Measurements from ENCODE around the gene C17orf75.
"Not testable (repeated sequence)": the region's sequence is repeated elsewhere in the genome, so short reads cannot be mapped to it uniquely, and the experiment has no call there.

Gene C17orf75

GRCh38 chr17:32331243-32332040 is 10.5 kb downstream of the C17orf75 start:
- Mint-ChIP-seq H3K4me1 (ENCODE audit: low read depth) (peaks cover 46% of the 10 kb centered on the region), H3K27ac (peak overlapping the region; percentile 90), H3K36me3 (ENCODE audit: low read depth) (peaks cover 11% of the 10 kb centered on the region), H3K27me3 (no peaks in the 10 kb centered on the region), H3K4me3 (peak overlapping the region; percentile 46), H3K9me3 (no peaks in the 10 kb centered on the region)
- intact Hi-C loops (cut with micrococcal nuclease) = no loop called here

DNA sequence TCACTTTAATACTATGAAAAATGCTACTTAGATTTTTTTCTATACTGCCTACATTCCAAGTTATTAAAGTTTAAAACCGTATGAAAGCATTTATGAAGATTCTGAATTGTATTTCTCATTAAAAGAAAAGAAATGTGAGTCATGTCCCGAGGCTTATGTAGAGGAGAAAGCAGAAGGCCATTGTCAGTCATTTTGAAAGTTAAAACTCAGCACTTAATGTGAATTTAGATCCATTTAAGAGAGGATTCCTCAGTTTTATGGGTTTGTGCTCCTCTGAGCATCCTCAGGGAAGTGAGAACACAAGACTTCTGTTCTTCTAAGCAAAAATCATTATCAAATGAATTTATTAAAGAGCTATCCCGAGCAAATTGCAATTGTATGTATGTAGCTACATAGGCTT is 11.8 kb downstream of the C17orf75 start:
- Mint-ChIP-seq H3K27ac (peak overlapping the region; percentile 90), H3K4me1 (ENCODE audit: low read depth) (peaks cover 35% of the 10 kb centered on the region), H3K9me3 (no peaks in the 10 kb centered on the region), H3K4me3 (peak overlapping the region; percentile 23), H3K36me3 (ENCODE audit: low read depth) (peaks cover 11% of the 10 kb centered on the region), H3K27me3 (no peaks in the 10 kb centered on the region)
- intact Hi-C loops (cut with micrococcal nuclease) = no loop called here

DNA sequence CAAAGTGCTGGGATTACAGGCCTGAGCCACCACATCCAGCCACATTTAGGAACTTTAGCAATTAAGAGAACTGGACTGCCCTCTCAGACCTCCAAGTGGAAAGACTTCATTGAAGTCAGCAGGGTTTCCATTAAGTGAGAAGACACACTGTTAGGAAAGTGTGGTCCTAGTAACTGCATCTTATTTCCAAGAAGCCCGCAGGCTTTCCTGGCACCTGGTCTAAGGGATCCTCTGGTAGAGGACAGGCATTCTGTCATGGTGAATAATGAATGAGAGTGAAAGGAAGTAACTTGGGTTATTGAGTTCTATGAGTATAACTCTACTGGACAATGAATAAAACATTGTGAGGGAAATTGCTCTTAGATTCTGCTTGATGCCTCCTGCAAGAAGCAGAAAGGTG is 14.1 kb downstream of the C17orf75 start:
- H3K4me1 Mint-ChIP-seq (ENCODE audit: low read depth) = peaks cover 45% of the 10 kb centered on the region
- peak overlapping the region; percentile 43 for H3K27ac Mint-ChIP-seq
- H3K9me3 Mint-ChIP-seq = no peaks in the 10 kb centered on the region
- intact Hi-C loops (cut with micrococcal nuclease) = no loop called here
- H3K4me3 Mint-ChIP-seq = no peak overlapping the region
- H3K27me3 Mint-ChIP-seq = no peaks in the 10 kb centered on the region
- H3K36me3 Mint-ChIP-seq (ENCODE audit: low read depth) = no peaks in the 10 kb centered on the region

DNA sequence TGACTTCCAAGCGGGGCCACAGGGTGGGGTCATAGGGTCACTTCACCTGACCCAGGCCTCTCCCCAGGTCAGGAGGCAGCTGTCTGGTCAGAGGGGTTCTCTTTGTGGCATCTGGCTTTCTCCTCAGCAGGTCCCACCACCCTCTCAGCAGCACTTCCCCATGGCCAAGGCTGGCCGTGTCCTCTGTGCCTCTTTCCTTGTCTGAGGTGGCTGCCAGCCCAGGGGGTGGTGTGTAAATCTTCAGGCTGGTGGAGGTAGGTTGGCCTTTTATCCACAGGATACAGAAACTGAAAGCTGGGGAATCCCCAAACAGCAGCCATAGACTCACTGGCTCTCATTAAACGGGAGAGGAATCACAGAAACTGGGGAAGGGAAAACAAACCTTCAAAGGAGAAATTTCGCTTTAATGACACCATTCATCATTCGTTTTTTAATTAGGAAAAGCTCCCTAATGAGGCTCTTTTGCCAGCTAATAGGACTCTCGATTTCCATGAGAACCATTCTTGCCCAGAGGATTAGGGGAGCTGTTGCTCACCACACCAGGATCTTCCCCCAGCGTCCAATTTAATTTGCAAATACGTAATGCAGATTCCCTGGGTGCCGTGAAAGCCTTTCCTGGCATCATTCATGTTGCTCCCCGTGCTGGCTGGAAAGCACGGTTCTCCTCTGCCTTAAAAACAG is 18.0 kb downstream of the C17orf75 start:
- intact Hi-C loops (cut with micrococcal nuclease) = no loop called here
- Mint-ChIP-seq H3K27ac (peak overlapping the region; percentile 69), H3K36me3 (ENCODE audit: low read depth) (no peaks in the 10 kb centered on the region), H3K9me3 (no peaks in the 10 kb centered on the region), H3K27me3 (no peaks in the 10 kb centered on the region), H3K4me1 (ENCODE audit: low read depth) (peaks cover 65% of the 10 kb centered on the region), H3K4me3 (peak overlapping the region; percentile 40)

GRCh38 chr17:32323046-32323445 is 18.9 kb downstream of the C17orf75 start:
- Mint-ChIP-seq H3K4me3 (no peak overlapping the region), H3K27me3 (no peaks in the 10 kb centered on the region), H3K36me3 (ENCODE audit: low read depth) (peaks cover 2% of the 10 kb centered on the region), H3K4me1 (ENCODE audit: low read depth) (peaks cover 66% of the 10 kb centered on the region), H3K27ac (peak overlapping the region; percentile 69), H3K9me3 (no peaks in the 10 kb centered on the region)
- intact Hi-C loops (cut with micrococcal nuclease) = no loop called here

- Mint-ChIP-seq H3K9me3 (no peaks in the 10 kb centered on the region), H3K4me3 (no peak overlapping the region), H3K27ac (peak overlapping the region; percentile 69), H3K27me3 (peaks cover 3% of the 10 kb centered on the region), H3K36me3 (ENCODE audit: low read depth) (peaks cover 19% of the 10 kb centered on the region), H3K4me1 (ENCODE audit: low read depth) (peaks cover 79% of the 10 kb centered on the region)
- intact Hi-C loops (cut with micrococcal nuclease) = no loop called here
These were observed 21.1 kb downstream of the C17orf75 start for GRCh38 chr17:32320847-32321246.

- H3K27me3 Mint-ChIP-seq; intact Hi-C loops (cut with micrococcal nuclease); H3K9me3 Mint-ChIP-seq; H3K27ac Mint-ChIP-seq; H3K4me3 Mint-ChIP-seq: not testable (repeated sequence)
- Mint-ChIP-seq H3K36me3 (ENCODE audit: low read depth) (peaks cover 27% of the 10 kb centered on the region), H3K4me1 (ENCODE audit: low read depth) (peaks cover 84% of the 10 kb centered on the region)
These were observed 21.9 kb downstream of the C17orf75 start for GRCh38 chr17:32320080-32320479.

DNA sequence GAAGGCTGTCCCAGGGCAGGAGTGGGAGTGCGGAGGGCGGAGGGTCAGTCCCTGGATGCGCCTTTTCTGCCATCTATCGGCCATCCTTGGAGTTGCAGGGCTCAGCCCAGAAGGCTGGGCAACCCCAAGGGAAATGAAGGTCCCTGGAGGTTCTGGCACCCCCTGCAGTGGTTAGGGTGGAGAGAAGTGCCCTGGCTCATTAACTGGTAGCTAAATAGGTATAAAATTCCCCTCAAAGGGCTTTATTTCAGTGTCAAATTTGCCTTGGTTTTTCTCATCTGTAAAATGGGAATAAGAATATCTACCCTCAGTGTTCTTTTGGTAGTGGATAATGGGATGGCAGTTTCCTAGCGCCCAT is 22.4 kb downstream of the C17orf75 start:
- Mint-ChIP-seq H3K27me3 (peaks cover 10% of the 10 kb centered on the region), H3K27ac (peak overlapping the region; percentile 88), H3K36me3 (ENCODE audit: low read depth) (peaks cover 32% of the 10 kb centered on the region), H3K9me3 (no peaks in the 10 kb centered on the region), H3K4me1 (ENCODE audit: low read depth) (peaks cover 81% of the 10 kb centered on the region), H3K4me3 (peak overlapping the region; percentile 83)
- intact Hi-C loops (cut with micrococcal nuclease) = loop anchor here (1.0 to 5.0 kb wide), 3 partner anchors 31 to 66 kb away; partner anchors contain the start of gene ZNF207

DNA sequence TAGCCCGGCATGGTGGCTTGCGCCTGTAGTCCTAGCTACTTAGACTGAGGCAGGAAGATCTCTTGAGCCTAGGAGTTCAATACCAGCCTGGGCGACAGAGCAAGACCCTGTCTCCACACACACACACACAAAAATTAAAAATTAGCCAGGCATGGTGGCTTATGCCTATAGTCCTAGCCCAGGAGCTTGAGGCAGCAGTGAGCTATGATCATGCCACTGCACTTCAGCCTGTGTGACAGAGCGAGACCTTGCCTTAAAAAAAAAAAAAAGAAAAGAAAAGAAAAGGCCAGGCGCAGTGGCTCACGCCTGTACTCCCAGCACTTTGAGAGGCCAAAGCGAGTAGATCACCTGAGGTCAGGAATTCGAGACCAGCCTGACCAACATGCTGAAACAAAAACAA is 23.9 kb downstream of the C17orf75 start:
- H3K4me3 Mint-ChIP-seq = peak overlapping the region; percentile 83
- intact Hi-C loops (cut with micrococcal nuclease) = loop anchor here (2.0 to 5.0 kb wide), 2 partner anchors 33 to 41 kb away; partner anchors contain the start of gene ZNF207
- peak overlapping the region; percentile 88 for H3K27ac Mint-ChIP-seq
- H3K36me3 Mint-ChIP-seq (ENCODE audit: low read depth) = peaks cover 33% of the 10 kb centered on the region
- H3K4me1 Mint-ChIP-seq (ENCODE audit: low read depth) = peaks cover 66% of the 10 kb centered on the region
- H3K9me3 Mint-ChIP-seq = no peaks in the 10 kb centered on the region
- peaks cover 10% of the 10 kb centered on the region for H3K27me3 Mint-ChIP-seq

DNA sequence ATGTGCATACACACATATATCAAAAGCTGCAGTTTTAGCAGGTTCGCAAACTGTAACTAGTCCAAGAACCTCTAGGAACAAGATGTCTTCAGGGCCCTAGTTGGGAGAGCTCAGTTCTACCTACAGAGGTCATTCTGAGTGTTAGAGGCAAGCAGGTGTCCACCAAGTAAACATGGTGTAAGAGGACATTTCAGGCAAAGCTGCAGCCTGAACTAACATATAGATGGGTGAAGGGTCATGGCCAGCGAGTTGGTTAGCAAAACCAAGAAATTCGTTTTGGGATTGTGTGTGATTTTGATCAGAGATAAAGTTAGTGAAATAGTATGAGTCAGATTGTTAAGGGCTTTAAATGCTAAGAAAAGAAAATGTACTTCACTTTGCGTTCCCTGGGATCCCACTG is 24.6 kb downstream of the C17orf75 start:
- Mint-ChIP-seq H3K27ac (no peak overlapping the region), H3K4me1 (ENCODE audit: low read depth) (peaks cover 59% of the 10 kb centered on the region), H3K27me3 (peaks cover 10% of the 10 kb centered on the region), H3K36me3 (ENCODE audit: low read depth) (peaks cover 33% of the 10 kb centered on the region), H3K4me3 (peak overlapping the region; percentile 83), H3K9me3 (no peaks in the 10 kb centered on the region)
- intact Hi-C loops (cut with micrococcal nuclease) = loop anchor here (5.0 kb wide), 1 partner anchor 40 kb away; no protein-coding TSS in a partner anchor

DNA sequence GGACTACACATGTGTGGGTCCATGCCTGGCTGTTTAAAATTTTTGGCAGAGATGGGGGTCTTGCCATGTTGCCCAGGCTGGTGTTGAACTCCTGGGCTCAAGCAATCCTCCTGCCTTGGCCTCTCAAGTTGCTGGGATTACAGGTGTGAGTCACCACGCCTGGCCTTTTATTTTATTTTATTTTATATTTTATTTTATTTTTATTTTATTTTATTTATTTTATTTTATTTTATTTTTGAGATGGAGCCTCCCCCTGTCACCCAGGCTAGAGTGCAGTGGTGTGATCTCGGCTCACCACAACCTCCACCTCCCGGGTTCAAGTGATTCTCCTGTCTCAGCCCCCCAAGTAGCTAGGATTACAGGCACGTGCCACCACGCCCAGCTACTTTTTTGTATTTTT is 25.3 kb downstream of the C17orf75 start:
- intact Hi-C loops (cut with micrococcal nuclease) = loop anchor here (5.0 kb wide), 1 partner anchor 39 kb away; no protein-coding TSS in a partner anchor
- peaks cover 35% of the 10 kb centered on the region for H3K36me3 Mint-ChIP-seq (ENCODE audit: low read depth)
- H3K4me1 Mint-ChIP-seq (ENCODE audit: low read depth) = peaks cover 53% of the 10 kb centered on the region
- not testable (repeated sequence) for H3K27ac Mint-ChIP-seq, H3K27me3 Mint-ChIP-seq, H3K9me3 Mint-ChIP-seq
- peak overlapping the region; percentile 23 for H3K4me3 Mint-ChIP-seq

DNA sequence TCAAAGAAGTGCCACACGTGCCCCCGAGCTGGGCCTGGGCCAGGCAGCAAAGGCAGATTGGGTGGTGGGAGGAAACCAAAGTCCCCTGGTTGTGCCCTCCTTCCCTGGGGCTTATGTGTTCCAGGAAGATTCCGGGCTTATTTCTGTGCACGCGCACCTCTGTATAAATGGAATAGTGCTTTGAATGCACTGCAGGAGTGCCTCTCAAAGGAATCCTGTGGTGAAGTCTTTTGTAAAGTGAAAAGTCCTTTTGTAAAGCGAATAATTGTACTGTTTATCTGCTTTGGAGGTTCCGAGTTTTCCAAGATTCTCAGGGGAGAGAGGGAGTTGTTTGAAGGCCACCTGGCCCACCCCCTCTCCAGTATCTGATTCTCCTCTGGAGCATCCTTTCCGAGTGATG is 26.8 kb downstream of the C17orf75 start:
- Mint-ChIP-seq H3K36me3 (ENCODE audit: low read depth) (peaks cover 46% of the 10 kb centered on the region), H3K27me3 (peaks cover 16% of the 10 kb centered on the region), H3K4me3 (no peak overlapping the region), H3K4me1 (ENCODE audit: low read depth) (peaks cover 47% of the 10 kb centered on the region), H3K27ac (no peak overlapping the region), H3K9me3 (no peaks in the 10 kb centered on the region)
- intact Hi-C loops (cut with micrococcal nuclease) = loop anchor here (5.0 kb wide), 1 partner anchor 38 kb away; no protein-coding TSS in a partner anchor

DNA sequence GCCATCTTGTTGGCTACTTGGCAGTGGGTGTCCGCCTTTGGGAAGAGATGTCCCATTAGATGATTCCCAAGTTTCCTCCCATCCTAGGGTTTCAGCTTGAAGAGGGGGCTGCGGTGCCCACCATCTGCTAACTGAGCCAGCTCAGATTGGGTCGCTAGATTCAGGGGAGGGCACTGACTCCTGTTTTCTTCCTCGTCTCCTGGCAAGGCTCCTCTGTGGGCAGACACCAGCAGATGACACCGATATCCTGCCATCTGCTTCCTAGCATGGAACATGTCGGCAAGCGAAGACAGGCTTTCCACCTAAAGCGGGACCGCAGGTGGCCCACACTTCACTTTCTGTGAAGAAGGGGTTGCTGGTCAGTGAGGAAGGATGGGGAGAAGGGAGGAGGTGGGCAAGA is 27.3 kb downstream of the C17orf75 start:
- peaks cover 45% of the 10 kb centered on the region for H3K4me1 Mint-ChIP-seq (ENCODE audit: low read depth)
- H3K36me3 Mint-ChIP-seq (ENCODE audit: low read depth) = peaks cover 51% of the 10 kb centered on the region
- no peak overlapping the region for H3K27ac Mint-ChIP-seq
- H3K4me3 Mint-ChIP-seq = no peak overlapping the region
- peaks cover 16% of the 10 kb centered on the region for H3K27me3 Mint-ChIP-seq
- intact Hi-C loops (cut with micrococcal nuclease) = loop anchor here (5.0 kb wide), 1 partner anchor 37 kb away; no protein-coding TSS in a partner anchor
- H3K9me3 Mint-ChIP-seq = no peaks in the 10 kb centered on the region

GRCh38 chr17:32311028-32311536 is 30.9 kb downstream of the C17orf75 start:
- Mint-ChIP-seq H3K27ac (no peak overlapping the region), H3K36me3 (ENCODE audit: low read depth) (peaks cover 69% of the 10 kb centered on the region)
- intact Hi-C loops (cut with micrococcal nuclease) = no loop called here

More at GRCh38 chr17:32311028-32311536, 30.9 kb downstream of the C17orf75 start:
- Mint-ChIP-seq H3K9me3 (no peaks in the 10 kb centered on the region), H3K4me1 (ENCODE audit: low read depth) (peaks cover 27% of the 10 kb centered on the region), H3K27me3 (peaks cover 24% of the 10 kb centered on the region), H3K4me3 (no peak overlapping the region)

Data from dendritic cell treated with granulocyte-macrophage colony-stimulating factor and Interleukin-4, amounts not matched to agents 40 ng/mL and 50 ng/mL, for 4 days (primary cell).